HS-27A (cell line): Measurements from ENCODE around the gene ZC3H7B.
"Not testable (repeated sequence)": the region's sequence is repeated elsewhere in the genome, so short reads cannot be mapped to it uniquely, and the experiment has no call there.

Experiments
- DNase-seq: peaks from one replicate; pipeline ENCODE4 v3.0.0-alpha.2; 2012; ENCODE audit warnings: low read depth, missing footprints

Gene ZC3H7B

DNA sequence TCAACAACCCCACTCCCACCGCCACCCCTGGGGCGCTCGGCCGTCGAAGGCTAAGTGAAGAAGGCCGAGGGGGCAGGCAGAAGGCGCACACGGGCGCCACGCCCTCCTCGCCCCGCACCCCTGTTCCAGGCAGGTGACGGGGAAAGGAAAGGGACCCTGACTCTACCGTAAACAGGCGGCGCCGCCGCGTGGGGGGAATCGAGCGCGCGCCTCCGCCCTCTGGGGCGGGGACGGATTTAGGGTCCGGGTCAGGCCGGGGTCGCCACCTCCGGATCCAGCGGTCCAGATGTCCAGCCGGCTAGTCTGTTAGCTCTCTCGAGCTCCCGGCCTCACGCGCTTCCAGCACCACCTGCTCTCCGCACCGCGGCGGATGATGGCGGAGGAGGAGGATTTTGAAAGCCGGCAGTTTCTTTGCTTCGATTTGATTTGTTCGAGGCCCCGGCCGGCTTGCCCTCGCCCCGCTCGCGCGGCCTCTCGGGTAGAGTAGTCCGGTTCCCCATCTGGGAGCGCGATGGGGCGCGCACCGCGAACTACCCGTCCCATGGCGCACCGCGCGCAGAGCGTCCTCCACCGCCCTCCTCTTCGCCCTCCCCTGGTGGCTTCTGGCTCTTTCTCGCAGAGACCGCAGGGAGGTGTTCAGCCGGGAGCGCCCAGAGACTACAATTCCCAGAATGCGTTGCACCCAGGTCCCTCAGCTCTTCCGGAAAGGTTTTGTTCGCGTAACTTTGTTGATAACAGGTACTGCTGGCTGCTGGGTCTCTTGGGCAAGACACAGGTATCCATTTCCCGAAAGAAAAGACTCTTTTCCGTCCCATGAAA is 15.3 kb upstream of the ZC3H7B start, which contains the start of gene RANGAP1:
Gene RANGAP1 (minus strand): TSS at position 368 of the 819 bp plus-strand sequence. CDS start 5,143 bp downstream, outside the sequence.
- peak; percentile 93 for DNase-seq

GRCh38 chr22:41286639-41287091 is 14.7 kb upstream of the ZC3H7B start:
- no peak for DNase-seq

DNA sequence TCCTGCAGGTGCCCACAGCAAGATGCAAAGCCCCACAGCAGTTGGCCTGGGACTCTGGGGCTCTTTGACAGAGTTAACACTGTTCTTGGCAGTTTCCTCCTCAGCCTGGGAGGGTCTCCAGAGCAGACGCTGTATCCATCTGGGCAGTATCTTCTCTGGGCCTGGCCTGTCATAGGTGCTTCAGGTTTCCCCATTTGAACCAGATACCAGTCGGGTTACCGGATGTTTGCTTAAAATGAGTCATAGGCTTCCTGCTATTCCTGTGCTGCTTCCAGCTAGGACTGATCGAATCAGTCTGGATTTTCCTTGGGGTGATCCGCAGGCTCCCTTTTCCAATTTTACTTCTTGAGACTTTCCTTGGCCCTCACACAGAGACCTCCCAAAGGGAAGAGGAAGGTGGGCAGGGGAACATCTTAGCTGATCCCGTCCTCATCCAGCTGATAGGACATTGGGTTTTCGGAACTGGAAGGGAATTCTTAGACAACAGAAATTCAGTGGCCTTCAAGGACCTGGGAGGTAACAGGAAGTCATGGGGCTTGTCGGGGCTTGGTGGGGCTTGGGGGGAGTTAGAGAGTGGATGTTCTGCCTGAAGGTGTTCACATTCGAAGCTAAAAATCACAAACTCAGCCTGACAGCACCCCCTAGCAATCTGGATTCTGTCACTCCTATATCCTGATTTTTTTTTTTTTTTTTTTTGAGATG is 12.9 kb upstream of the ZC3H7B start:
- DNase-seq: peak; percentile 54

GRCh38 chr22:41289671-41290070 is 11.7 kb upstream of the ZC3H7B start:
- no peak for DNase-seq

DNA sequence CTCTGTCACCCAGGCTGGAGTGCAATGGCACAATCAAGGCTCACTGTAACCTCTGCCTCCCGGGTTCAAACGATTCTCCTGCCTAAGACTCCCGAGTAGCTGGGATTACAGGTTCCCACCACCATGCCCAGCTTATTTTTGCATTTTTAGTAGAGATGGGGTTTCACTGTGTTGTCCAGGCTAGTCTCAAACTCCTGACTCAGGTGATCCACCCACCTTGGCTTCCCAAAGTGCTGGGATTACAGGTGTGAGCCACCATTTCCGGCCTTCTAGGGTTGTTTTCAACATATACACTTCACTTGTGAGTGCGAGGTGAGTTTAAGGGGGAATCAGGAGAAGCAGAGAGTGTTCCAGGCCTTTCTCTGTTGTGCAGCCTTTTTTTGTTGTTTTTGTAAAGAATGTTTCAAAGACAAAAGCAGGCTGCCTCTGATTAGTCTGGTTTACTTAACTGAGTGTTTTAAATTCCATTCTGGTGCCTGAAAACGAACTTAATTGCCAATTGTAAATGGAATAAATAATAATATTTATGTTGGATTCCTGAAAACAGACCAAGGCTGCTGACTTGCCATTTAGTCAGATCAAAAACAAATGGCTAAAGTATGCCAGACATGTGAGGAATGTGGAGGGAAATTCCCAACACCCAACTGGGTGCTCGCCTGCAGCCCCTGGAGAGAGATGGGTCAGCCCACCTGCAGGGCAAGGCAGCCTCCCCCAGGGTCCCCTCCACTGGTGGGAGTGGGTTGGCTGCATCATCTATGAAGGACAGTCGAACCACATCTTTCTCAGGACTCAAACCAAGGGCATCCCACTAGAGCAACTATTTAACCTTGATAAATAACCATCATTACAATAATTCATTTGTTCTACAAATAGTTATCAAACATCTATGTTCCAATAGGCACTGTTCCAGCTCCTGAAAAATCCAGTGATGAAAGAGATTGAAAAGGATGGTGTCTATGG is 10.8 kb upstream of the ZC3H7B start:
- DNase-seq: peak; percentile 81

DNA sequence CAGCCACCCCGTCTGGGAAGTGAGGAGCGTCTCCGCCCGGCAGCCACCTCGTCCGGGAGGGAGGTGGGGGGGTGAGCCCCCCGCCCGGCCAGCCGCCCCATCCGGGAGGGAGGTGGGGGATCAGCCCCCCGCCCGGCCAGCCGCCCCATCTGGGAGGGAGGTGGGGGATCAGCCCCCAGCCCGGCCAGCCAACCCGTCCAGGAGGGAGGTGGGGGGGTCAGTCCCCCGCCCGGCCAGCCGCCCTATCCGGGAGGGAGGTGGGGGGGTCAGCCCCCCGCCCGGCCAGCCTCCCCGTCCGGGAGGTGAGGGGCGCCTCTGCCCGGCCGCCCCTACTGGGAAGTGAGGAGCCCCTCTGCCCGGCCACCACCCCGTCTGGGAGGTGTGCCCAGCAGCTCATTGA is 6.5 kb upstream of the ZC3H7B start:
- DNase-seq: not testable (repeated sequence)

- DNase-seq: no peak
Measured at GRCh38 chr22:41296826-41297667, 4.3 kb upstream of the ZC3H7B start.

GRCh38 chr22:41300661-41301060 is 664 bp upstream of the ZC3H7B start:
- no peak for DNase-seq

- DNase-seq: no peak
Measured at GRCh38 chr22:41302021-41302767, 869 bp downstream of the ZC3H7B start.

DNA sequence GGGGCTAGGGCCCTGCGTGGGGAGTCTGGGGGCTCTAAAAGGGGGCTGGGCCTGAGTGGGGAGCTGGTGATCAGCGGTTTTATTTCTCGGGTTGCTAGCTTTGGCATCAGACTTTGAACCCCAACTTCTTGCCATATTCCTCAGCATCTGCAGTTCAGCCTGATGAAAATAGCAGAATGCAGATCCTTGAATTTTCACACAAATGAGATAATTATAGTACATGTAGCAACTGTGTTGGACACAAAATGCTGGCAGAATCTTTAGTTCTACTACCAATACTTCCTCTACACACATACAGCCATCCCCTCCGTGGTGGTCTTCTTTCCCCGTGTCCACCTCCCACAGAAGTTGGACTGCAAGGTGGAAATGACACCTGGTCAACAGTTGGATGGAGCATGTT is 1.5 kb downstream of the ZC3H7B start:
- no peak for DNase-seq

DNA sequence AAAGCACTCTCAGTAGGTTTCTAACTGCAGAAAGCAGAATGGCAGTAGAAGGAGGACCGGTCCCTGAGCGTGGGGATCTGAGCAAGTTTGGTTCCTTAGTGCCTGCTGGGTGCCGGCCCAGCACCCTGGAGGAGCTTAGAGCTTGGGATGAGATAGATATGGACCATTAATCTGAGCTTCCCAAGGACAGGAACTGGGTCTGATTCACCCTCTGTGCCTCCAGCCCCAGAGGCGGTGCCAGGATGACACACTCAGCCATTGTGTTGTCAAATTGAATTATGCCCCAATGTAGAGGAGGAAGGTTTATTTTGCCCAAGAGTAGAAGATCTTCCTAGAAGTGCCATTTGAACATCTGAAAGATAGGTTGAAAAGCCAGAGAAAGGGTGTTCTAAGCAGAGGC is 4.3 kb downstream of the ZC3H7B start:
- no peak for DNase-seq

DNA sequence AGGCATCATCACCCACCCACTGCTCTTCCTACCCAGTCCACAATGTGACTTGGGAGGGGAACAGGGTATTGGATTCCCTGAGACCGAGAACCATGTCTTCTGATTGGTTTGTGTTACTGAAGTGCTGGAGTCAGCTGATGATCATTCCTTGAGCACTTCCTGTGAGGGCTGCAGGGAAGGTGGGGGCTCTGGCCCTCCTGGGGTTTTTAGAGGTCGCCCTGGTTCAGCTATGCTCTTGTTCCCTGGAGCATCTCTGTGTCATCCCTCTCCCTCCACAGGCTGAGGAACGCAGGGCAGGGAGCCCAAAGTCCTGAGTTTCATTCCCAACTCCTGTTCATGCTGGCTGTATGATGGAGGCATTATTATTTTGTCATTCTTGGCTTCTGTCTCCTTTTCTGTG is 6.7 kb downstream of the ZC3H7B start:
- DNase-seq: no peak

GRCh38 chr22:41308544-41308947 is 7.2 kb downstream of the ZC3H7B start:
- no peak for DNase-seq

- DNase-seq: no peak
Measured at GRCh38 chr22:41310336-41310735, 9.0 kb downstream of the ZC3H7B start.

- no peak for DNase-seq
Measured at GRCh38 chr22:41311487-41311886, 10.2 kb downstream of the ZC3H7B start.

- DNase-seq: no peak
Measured at GRCh38 chr22:41314821-41315220, 13.5 kb downstream of the ZC3H7B start.

- no peak for DNase-seq
Measured at GRCh38 chr22:41315586-41315985, 14.3 kb downstream of the ZC3H7B start.

GRCh38 chr22:41320416-41321240 is 19.3 kb downstream of the ZC3H7B start:
- DNase-seq: no peak

DNA sequence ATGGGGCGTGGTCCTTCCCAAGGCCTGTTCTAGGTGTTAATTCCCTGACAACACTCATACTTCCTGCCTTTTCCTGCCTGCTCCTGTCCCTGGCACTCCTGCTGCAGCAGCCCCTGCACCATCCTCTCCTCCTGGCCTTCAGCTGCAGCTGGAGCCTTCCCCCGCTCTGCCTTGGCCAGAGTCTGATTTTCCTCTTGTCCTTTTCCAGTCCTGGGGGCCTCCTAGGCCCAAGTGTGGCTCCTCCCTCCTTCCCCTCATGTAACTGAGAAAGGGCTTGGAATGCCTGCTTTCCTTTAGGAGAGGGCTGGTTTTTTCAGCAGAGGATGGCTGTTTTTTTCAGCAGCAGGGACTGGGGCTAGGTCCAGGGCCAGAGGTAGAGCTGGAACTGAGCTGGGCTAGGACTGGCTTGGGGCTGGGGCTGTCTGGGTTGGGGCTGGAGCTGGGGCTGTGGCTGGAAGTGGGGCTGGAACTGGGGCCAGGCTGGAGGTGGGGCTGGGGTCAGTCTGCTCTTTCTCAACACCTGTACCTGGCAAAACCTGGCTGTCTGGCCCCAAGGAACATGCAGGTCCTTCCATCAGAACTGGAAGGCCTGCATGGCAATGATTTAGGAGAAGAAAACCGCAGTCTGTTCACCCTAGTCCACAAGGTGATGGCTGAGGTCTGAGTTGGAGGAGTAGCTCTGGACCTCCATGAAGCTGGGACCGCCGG is 23.6 kb downstream of the ZC3H7B start:
- DNase-seq: no peak
